Activated naive CD8-positive, alpha-beta T cell (primary cell): ENCODE results near the gene CEP72.
"Not testable (repeated sequence)": the region's sequence is repeated elsewhere in the genome, so short reads cannot be mapped to it uniquely, and the experiment has no call there.

ENCODE experiments used
- H3K27ac Mint-ChIP-seq: one replicate; pipeline ENCODE4 v1.8.0; 2021; ENCODE audit warnings: mixed read lengths
- H3K27me3 Mint-ChIP-seq: one replicate; pipeline ENCODE4 v1.8.0; 2021; ENCODE audit warnings: mixed read lengths
- H3K36me3 Mint-ChIP-seq: one replicate; pipeline ENCODE4 v1.8.0; 2021; ENCODE audit warnings: mixed read lengths
- H3K4me1 Mint-ChIP-seq: one replicate; pipeline ENCODE4 v1.8.0; 2021; ENCODE audit warnings: low read depth, mixed read lengths
- H3K4me3 Mint-ChIP-seq: one replicate; pipeline ENCODE4 v1.8.0; 2021; ENCODE audit warnings: mild to moderate bottlenecking, mixed read lengths
- H3K9me3 Mint-ChIP-seq: one replicate; pipeline ENCODE4 v1.8.0; 2021; ENCODE audit warnings: low read depth, mixed read lengths

Gene CEP72

GRCh38 chr5:573976-574375, 38.2 kb upstream of the CEP72 start:
- H3K9me3 Mint-ChIP-seq = peaks cover 19% of the 10 kb centered on the region

GRCh38 chr5:574906-575305, 37.2 kb upstream of the CEP72 start:
- Mint-ChIP-seq H3K4me1 (no peaks in the 10 kb centered on the region), H3K27me3 (peaks cover 26% of the 10 kb centered on the region), H3K4me3 (no peak overlapping the region), H3K9me3 (peaks cover 19% of the 10 kb centered on the region), H3K27ac (no peak overlapping the region), H3K36me3 (peaks cover 10% of the 10 kb centered on the region)

More at GRCh38 chr5:573976-574375, 38.2 kb upstream of the CEP72 start:
- peaks cover 10% of the 10 kb centered on the region for H3K36me3 Mint-ChIP-seq
- H3K4me3 Mint-ChIP-seq = no peak overlapping the region
- no peaks in the 10 kb centered on the region for H3K4me1 Mint-ChIP-seq
- no peak overlapping the region for H3K27ac Mint-ChIP-seq
- H3K27me3 Mint-ChIP-seq = peaks cover 24% of the 10 kb centered on the region

GRCh38 chr5:575636-576035, 36.5 kb upstream of the CEP72 start:
- no peak overlapping the region for H3K4me3 Mint-ChIP-seq
- H3K36me3 Mint-ChIP-seq = peaks cover 10% of the 10 kb centered on the region
- H3K9me3 Mint-ChIP-seq = peaks cover 19% of the 10 kb centered on the region
- H3K4me1 Mint-ChIP-seq = no peaks in the 10 kb centered on the region
- H3K27me3 Mint-ChIP-seq = peaks cover 31% of the 10 kb centered on the region
- H3K27ac Mint-ChIP-seq = no peak overlapping the region

GRCh38 chr5:577214-577613, 34.9 kb upstream of the CEP72 start:
- H3K27ac Mint-ChIP-seq, H3K4me1 Mint-ChIP-seq, H3K4me3 Mint-ChIP-seq: not testable (repeated sequence)
- Mint-ChIP-seq H3K27me3 (peaks cover 38% of the 10 kb centered on the region), H3K36me3 (peaks cover 10% of the 10 kb centered on the region), H3K9me3 (peaks cover 19% of the 10 kb centered on the region)

DNA sequence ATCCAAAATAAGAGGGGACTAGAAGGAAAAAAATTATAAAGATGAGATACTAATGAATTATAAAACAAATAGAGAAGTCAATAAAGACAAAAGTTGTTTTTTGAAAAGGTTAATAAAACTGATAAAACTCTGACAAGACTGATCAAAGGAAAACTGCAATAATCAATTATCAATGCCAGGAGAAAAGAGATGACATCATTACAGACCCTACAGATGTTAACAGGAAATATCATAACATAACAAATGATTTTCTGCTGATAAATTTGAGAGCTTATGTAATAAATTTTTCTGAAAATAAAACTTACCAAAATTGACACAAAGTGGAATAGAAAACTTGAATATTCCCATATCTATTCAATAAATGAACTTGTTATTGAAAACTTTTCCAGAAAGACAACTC, 34.3 kb upstream of the CEP72 start:
- Mint-ChIP-seq H3K27me3 (peaks cover 42% of the 10 kb centered on the region), H3K36me3 (peaks cover 10% of the 10 kb centered on the region), H3K4me3 (no peak overlapping the region)

DNA sequence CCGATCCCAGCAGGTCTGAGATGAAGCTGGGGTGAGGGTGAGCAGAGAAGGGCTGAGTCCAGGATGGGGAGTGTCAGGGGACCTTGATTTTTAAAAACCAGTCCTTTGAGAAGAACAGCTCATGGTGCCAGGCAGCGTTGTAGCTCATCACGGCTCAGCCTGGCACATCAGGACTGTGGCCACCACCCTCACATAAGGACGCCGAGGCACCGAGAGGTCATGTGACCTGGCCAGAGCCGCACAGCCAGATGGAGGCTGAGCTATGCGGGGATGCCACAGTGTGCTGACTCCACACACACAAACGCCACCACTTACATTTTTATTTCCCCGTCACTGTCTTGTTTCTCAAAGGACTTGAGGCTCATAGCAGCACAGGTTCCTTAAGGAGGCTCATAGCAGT, 32.9 kb upstream of the CEP72 start:
- Mint-ChIP-seq H3K27ac (no peak overlapping the region), H3K4me1 (peaks cover 3% of the 10 kb centered on the region), H3K9me3 (peaks cover 19% of the 10 kb centered on the region), H3K36me3 (peaks cover 10% of the 10 kb centered on the region), H3K27me3 (peaks cover 47% of the 10 kb centered on the region), H3K4me3 (no peak overlapping the region)

More for the DNA sequence above, 34.3 kb upstream of the CEP72 start:
- Mint-ChIP-seq H3K9me3 (peaks cover 19% of the 10 kb centered on the region), H3K27ac (no peak overlapping the region), H3K4me1 (no peaks in the 10 kb centered on the region)

GRCh38 chr5:579746-580366, 32.3 kb upstream of the CEP72 start:
- no peak overlapping the region for H3K27ac Mint-ChIP-seq
- peaks cover 3% of the 10 kb centered on the region for H3K4me1 Mint-ChIP-seq
- peaks cover 19% of the 10 kb centered on the region for H3K9me3 Mint-ChIP-seq
- no peak overlapping the region for H3K4me3 Mint-ChIP-seq
- peaks cover 10% of the 10 kb centered on the region for H3K36me3 Mint-ChIP-seq
- H3K27me3 Mint-ChIP-seq = peaks cover 43% of the 10 kb centered on the region

GRCh38 chr5:580436-580835, 31.7 kb upstream of the CEP72 start:
- Mint-ChIP-seq H3K27ac (no peak overlapping the region), H3K9me3 (peaks cover 14% of the 10 kb centered on the region), H3K4me3 (no peak overlapping the region), H3K27me3 (peaks cover 39% of the 10 kb centered on the region), H3K36me3 (peaks cover 7% of the 10 kb centered on the region), H3K4me1 (peaks cover 3% of the 10 kb centered on the region)

GRCh38 chr5:581266-581665, 30.9 kb upstream of the CEP72 start:
- Mint-ChIP-seq H3K4me3 (no peak overlapping the region), H3K36me3 (peaks cover 3% of the 10 kb centered on the region), H3K9me3 (peaks cover 12% of the 10 kb centered on the region), H3K27me3 (peaks cover 37% of the 10 kb centered on the region), H3K27ac (no peak overlapping the region), H3K4me1 (peaks cover 3% of the 10 kb centered on the region)

- Mint-ChIP-seq H3K9me3 (peaks cover 9% of the 10 kb centered on the region), H3K36me3 (no peaks in the 10 kb centered on the region), H3K4me3 (no peak overlapping the region), H3K27me3 (peaks cover 33% of the 10 kb centered on the region), H3K4me1 (peaks cover 3% of the 10 kb centered on the region), H3K27ac (no peak overlapping the region)
These were observed 30.2 kb upstream of the CEP72 start for GRCh38 chr5:581941-582340.

DNA sequence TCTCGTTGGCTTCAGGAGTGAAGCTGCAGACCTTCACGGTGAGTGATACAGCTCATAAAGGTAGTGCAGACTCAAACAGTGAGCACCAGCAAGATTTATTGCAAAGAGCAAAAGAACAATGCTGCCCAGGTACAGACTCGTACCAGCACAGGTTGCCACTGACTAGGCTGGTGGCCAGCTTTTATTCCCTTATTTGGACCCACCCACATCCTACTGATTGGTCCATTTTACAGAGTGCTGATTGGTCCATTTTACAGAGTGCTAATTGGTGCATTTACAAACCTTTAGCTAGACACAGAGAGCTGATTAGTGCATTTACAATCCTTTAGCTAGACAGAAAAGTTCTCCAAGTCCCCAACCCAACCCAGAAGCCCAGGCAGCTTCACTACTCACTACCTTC, 29.7 kb upstream of the CEP72 start:
- H3K36me3 Mint-ChIP-seq, H3K4me1 Mint-ChIP-seq, H3K27ac Mint-ChIP-seq, H3K4me3 Mint-ChIP-seq, H3K9me3 Mint-ChIP-seq: not testable (repeated sequence)
- peaks cover 33% of the 10 kb centered on the region for H3K27me3 Mint-ChIP-seq

DNA sequence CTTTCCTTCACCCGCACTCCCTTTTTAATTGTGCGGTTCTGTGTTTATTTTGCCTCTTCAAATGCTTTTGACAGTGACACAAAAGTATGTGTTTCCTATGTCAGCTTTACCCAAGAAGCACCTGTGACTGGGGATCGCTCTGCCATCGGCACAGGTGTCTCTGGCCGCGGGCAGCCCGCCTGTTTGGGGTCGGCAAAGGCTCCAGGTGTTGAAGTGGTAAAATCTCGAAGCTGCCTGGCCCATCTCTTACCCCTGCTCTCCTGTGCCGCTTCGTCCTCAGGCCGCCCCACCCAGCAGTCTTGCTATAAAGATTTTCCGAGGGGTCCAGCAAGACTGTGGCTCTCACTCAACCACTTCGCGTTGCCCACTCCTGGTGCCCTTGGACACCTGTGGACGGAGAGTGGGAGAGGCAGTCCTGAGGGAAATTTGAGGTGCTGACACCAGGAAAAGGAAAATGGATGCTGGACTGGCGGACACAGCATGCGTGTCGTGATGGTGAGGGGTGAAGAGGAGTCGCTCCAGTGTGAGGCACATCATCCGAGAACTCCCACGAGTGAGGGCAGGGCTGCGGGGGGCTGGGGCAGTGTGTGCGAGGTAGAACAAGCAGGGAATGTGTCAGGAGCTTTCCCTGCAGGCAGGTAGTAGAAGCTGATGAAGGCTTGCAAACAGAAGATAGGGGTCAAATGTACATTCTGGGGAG, 29.1 kb upstream of the CEP72 start:
- Mint-ChIP-seq H3K9me3 (peaks cover under 1% of the 10 kb centered on the region), H3K4me3 (no peak overlapping the region), H3K27me3 (peaks cover 33% of the 10 kb centered on the region), H3K36me3 (no peaks in the 10 kb centered on the region), H3K4me1 (peaks cover 3% of the 10 kb centered on the region), H3K27ac (no peak overlapping the region)

DNA sequence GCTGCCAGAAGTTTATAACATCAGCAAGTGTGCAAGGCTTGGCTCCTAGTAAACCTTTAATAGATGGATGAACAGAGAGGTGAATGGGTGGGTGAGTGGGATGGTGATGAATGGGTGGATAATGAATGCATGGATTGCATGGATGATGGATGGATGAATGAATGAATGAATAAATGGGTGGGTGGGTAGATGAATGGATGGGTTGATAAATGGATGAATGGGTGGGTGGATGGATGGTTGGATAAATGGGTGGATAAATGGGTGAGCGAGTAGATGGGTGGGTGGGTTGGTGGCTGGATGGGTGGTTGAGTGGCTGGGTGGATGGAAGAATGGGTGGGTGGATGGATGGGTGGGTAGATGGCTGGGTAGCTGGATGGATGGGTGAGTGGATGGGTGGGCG, 28.5 kb upstream of the CEP72 start:
- Mint-ChIP-seq H3K36me3 (no peaks in the 10 kb centered on the region), H3K27me3 (peaks cover 29% of the 10 kb centered on the region), H3K27ac (no peak overlapping the region), H3K9me3 (no peaks in the 10 kb centered on the region), H3K4me1 (peaks cover 3% of the 10 kb centered on the region), H3K4me3 (no peak overlapping the region)

DNA sequence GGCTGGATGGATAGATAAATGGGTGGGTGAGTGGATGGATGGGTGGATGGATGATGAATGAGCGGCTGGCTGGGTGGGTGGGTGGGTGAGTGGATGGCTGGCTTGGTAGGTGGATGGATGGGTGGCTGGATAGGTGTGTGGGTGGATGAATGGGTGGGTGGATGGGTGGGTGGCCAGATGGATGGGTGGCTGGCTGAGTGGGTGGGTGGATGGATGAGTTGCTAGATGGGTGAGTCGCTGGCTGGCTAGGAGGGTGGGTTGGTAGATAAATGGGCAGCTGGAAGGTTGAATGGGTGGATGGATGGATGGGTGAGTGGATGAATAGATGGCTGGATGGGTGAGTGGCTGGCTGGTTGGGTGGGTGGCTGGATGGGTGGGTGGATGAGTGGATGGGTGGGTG, 27.9 kb upstream of the CEP72 start:
- Mint-ChIP-seq H3K4me3 (no peak overlapping the region), H3K27ac (no peak overlapping the region), H3K36me3 (no peaks in the 10 kb centered on the region), H3K27me3 (peaks cover 25% of the 10 kb centered on the region), H3K9me3 (no peaks in the 10 kb centered on the region), H3K4me1 (peaks cover 3% of the 10 kb centered on the region)

- peaks cover 6% of the 10 kb centered on the region for H3K4me1 Mint-ChIP-seq
- H3K36me3 Mint-ChIP-seq = no peaks in the 10 kb centered on the region
- no peak overlapping the region for H3K4me3 Mint-ChIP-seq
- H3K27ac Mint-ChIP-seq = no peak overlapping the region
- no peaks in the 10 kb centered on the region for H3K9me3 Mint-ChIP-seq
- H3K27me3 Mint-ChIP-seq = peaks cover 25% of the 10 kb centered on the region
These were observed 27.3 kb upstream of the CEP72 start for GRCh38 chr5:584846-585245.

DNA sequence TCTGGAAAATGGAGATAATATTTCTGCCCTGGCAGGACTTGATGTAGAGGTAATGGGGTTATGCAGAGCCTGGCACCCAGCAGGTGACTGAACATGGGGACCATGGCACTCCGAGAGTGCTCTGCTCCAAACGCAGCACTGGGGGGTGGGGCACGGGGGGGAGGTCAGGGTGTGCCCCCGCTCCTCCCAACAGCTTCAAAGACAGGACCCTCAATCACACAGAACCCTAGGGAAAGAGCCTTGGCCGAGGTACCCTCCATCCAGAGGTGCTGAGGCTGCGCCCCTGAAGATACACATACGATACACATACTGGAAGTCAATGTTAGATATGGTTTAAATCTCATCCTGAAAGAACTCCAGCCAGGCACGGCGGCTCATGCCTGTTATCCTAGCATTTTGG, 26.6 kb upstream of the CEP72 start:
- Mint-ChIP-seq H3K4me3 (no peak overlapping the region), H3K36me3 (no peaks in the 10 kb centered on the region), H3K9me3 (no peaks in the 10 kb centered on the region), H3K27ac (no peak overlapping the region), H3K27me3 (peaks cover 24% of the 10 kb centered on the region), H3K4me1 (peaks cover 6% of the 10 kb centered on the region)
